Naive thymus-derived CD8-positive, alpha-beta T cell (primary cell): Measurements from ENCODE around the gene AZGP1. TPM values are rescaled to one million over a fixed set of nuclear protein-coding genes. Genes with fewer than 3 reads are reported as not detected.
"Not testable (repeated sequence)": the region's sequence is repeated elsewhere in the genome, so short reads cannot be mapped to it uniquely, and the experiment has no call there.

Experiments
- ATAC-seq, 2 donors: fragments of 150-1000 bp; cut with Tn5 transposase in 1 of 2; sonication (Bioruptor Pico), chemical (Tn5 transposase) in 1 of 2; 1 replicate in 1 of 2; 2 replicates in 1 of 2; pipeline ENCODE4 v1.10.0; 2021; ENCODE audit warnings: mild to moderate bottlenecking in 2 of 2, moderate library complexity in 2 of 2
- POLR2A ChIA-PET: fragments of 350-600 bp; sonication (Branson Sonifier 250); formaldehyde crosslinking; loops from one replicate; lab custom pipeline; 2021; ENCODE audit warnings: antibody characterized with exemption; lab: Charles Lee
- DNase-seq, 10 donors: peaks; one replicate each; pipeline versions ENCODE4 v3.0.0 to v3.0.0-alpha.2; 2020 to 2022
- H3K27ac Mint-ChIP-seq, 10 donors: one replicate each; pipeline ENCODE4 v1.8.0; 2020 to 2022; ENCODE audit warnings: mild to moderate bottlenecking in 10 of 10, mixed read lengths in 10 of 10, moderate library complexity in 4 of 10, inconsistent platforms in 1 of 10
- H3K27me3 Mint-ChIP-seq, 5 donors: one replicate each; pipeline ENCODE4 v1.8.0; 2021 to 2022; ENCODE audit warnings: mixed read lengths in 5 of 5
- H3K36me3 Mint-ChIP-seq, 3 donors: one replicate each; pipeline ENCODE4 v1.8.0; 2020 to 2022; ENCODE audit warnings: mixed read lengths in 3 of 3, mild to moderate bottlenecking in 2 of 3, inconsistent platforms in 1 of 3
- H3K4me1 Mint-ChIP-seq, 4 donors: one replicate each; pipeline ENCODE4 v1.8.0; 2021 to 2022; ENCODE audit warnings: mixed read lengths in 4 of 4
- H3K4me3 Mint-ChIP-seq, 10 donors: one replicate each; pipeline ENCODE4 v1.8.0; 2020 to 2022; ENCODE audit warnings: mild to moderate bottlenecking in 10 of 10, mixed read lengths in 10 of 10, moderate library complexity in 6 of 10, inconsistent platforms in 1 of 10
- H3K9me3 Mint-ChIP-seq, 9 donors: one replicate each; pipeline ENCODE4 v1.8.0; 2020 to 2022; ENCODE audit warnings: mixed read lengths in 9 of 9, mild to moderate bottlenecking in 3 of 9, inconsistent platforms in 1 of 9, moderate library complexity in 1 of 9
- polyA plus RNA-seq, 3 donors: library from polyadenylated mRNA; unstranded; fragments of 300-500 nt; fragmentation: Illumina TruSeq; gene quantifications; one replicate each; pipeline ENCODE4 v1.2.3, GENCODE V29; 2021
- total RNA-seq, 8 experiments: library from RNA in 2 of 8; stranded (reverse) in 2 of 8; gene quantifications; one replicate each; pipeline ENCODE4 v1.2.3 and lab custom pipeline; 2021 to 2026

Gene AZGP1
- total and polyA plus RNA-seq, 5 experiments from 2014 or later = not detected

DNA sequence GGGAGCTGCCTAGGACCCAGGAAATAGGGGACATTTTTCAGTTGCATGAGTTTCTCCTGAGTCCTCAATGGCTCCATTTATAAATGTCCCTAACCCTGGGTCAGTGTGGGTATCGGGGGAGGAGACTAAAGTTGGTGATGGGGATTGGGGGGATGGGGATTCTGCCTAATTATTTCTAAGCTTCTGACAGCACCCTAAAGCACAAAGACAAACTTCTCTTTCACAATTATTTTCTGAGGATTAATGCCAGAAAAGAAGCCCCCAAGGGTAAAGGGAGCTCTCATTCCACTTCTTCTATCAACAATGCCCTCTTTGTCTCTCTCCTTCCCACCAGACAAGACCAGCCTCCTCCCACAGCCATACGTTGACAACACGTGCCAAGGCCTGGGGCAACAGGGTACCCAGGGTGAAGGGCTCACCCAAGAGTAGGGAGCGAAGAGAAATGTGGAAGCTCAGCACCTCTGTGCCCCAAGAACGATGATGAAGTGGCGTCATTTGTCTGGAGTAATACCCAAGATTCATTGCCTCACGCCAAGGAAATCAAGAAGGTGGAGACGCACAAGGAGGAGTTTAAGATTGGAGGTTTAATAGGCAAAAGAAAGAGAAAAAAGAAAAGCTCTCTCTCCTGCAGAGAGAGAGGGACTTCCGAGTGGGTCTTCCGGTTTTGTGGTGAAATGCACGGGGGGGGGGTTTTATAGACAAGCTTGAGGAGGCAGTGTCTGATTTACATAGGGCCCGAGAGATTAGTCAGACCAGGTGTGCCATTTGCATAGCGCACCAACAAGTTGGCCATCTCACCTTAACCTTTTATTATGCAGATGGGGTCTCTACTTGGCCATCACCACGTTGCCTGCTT is 32.0 kb downstream of the AZGP1 start:
- Mint-ChIP-seq H3K4me3 (peak overlapping the region; percentile 48 to 87 (median 68)), H3K36me3 (no peaks in the 10 kb centered on the region), H3K9me3 (peaks cover 0 to 8% (median 0%) of the 10 kb centered on the region in 9 donors), H3K4me1 (peaks cover 4 to 16% (median 13%) of the 10 kb centered on the region in 4 donors), H3K27ac (peak overlapping the region in 7 of 10 donors; percentile 9 to 86 (median 71)), H3K27me3 (peaks cover 7 to 30% (median 10%) of the 10 kb centered on the region in 5 donors)
- POLR2A ChIA-PET = interaction anchor here (1.0 to 2.2 kb wide), 3 partner anchors 14 to 112 kb away, joined by 3 to 12 read pairs (median 7); partner anchors contain the start of genes GJC3 and TRIM4
- no peak for DNase-seq
- ATAC-seq = peak in 1 of 2 donors; percentile 12

DNA sequence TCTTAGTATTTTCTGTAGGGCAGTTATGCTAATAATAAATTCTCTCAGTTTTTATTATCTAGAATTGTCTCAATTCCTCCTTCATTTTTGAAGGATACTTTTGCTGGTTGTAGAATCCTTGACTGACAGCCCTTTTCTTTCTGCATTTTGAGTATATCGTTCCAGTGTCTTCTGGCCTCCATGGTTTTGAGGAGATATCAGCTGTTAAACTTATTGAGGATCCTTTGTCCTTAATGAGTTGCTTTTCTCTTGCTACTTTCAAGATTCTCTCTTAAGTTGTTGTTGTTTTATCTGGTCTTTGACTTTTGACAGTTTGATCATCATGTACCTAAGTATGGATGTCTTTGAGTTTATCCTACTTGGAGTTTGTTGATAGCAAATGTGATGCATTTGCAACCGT is 37.5 kb downstream of the AZGP1 start:
- no peak for ATAC-seq
- peaks cover 4 to 23% (median 19%) of the 10 kb centered on the region in 5 donors for H3K27me3 Mint-ChIP-seq
- POLR2A ChIA-PET = interaction anchor here (1.6 to 2.1 kb wide), 2 partner anchors 10 to 19 kb away, joined by 3 to 5 read pairs; partner anchors contain the start of gene TRIM4

DNA sequence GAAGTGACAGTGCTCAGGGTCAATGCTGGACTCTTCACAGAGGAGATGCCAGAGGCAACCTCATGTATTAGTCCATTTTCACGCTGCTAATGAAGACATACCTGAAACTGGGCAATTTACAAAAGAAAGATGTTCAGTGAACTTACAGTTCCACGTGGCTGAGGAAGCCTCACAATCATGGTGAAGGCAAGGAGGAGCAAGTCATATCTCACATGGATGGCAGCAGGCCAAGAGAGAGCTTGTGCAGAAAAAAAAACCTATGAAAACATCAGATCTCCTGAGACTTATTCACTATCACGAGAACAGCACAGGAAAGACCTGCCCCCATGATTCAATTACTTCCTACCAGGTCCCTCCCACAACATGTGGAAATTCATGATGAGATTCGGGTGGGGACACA is 40.8 kb downstream of the AZGP1 start:
- Mint-ChIP-seq H3K9me3 (peaks cover 0 to 16% (median 5%) of the 10 kb centered on the region in 9 donors), H3K4me3 (peak overlapping the region in 1 of 10 donors; percentile 41), H3K4me1 (peaks cover 11 to 24% (median 17%) of the 10 kb centered on the region in 4 donors), H3K27me3 (peaks cover 0 to 18% (median 9%) of the 10 kb centered on the region in 5 donors), H3K27ac (peak overlapping the region in 6 of 10 donors; percentile 1 to 80 (median 36))
- H3K36me3 Mint-ChIP-seq, ATAC-seq, POLR2A ChIA-PET: not testable (repeated sequence)
- DNase-seq = peak in 1 of 10 donors; percentile 8

More for the DNA sequence above, 37.5 kb downstream of the AZGP1 start:
- H3K36me3 Mint-ChIP-seq = peaks cover 0 to 3% (median 0%) of the 10 kb centered on the region in 3 donors
- H3K9me3 Mint-ChIP-seq = peaks cover 0 to 16% (median 5%) of the 10 kb centered on the region in 9 donors
- H3K4me3 Mint-ChIP-seq = no peak overlapping the region
- no peak for DNase-seq
- H3K27ac Mint-ChIP-seq = no peak overlapping the region
- H3K4me1 Mint-ChIP-seq = peaks cover 7 to 17% (median 15%) of the 10 kb centered on the region in 4 donors

DNA sequence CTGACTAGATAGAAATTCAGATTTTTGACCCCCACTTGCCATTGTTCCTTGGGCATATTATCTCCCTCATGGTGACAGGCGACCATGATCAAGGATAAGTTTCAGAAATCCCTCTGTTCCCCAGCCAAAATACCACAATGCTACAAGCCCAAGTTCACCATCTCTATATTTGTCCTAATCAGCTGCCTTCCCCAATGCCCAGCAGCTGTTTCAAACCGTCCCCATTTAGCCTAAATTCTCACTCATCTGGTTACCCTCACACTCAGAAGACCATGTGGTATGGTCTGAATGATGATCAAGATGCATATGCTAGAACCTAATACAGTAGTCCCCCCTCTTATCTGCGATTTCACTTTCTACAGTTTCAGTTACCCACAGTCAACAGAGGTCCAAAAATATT is 45.5 kb downstream of the AZGP1 start:
- H3K36me3 Mint-ChIP-seq = no peaks in the 10 kb centered on the region
- H3K27ac Mint-ChIP-seq = peak overlapping the region in 7 of 10 donors; percentile 27 to 84 (median 67)
- POLR2A ChIA-PET = interaction anchor here (1.3 to 2.2 kb wide), 3 partner anchors 11 to 17 kb away, joined by 4 to 50 read pairs (median 7); partner anchors contain the start of gene TRIM4
- no peak for DNase-seq
- H3K27me3 Mint-ChIP-seq = peaks cover 3 to 23% (median 13%) of the 10 kb centered on the region in 5 donors
- H3K4me1 Mint-ChIP-seq = peaks cover 20 to 46% (median 31%) of the 10 kb centered on the region in 4 donors
- H3K9me3 Mint-ChIP-seq = no peaks in the 10 kb centered on the region
- H3K4me3 Mint-ChIP-seq = peak overlapping the region in 3 of 10 donors; percentile 4 to 85 (median 79)
- ATAC-seq = no peak

DNA sequence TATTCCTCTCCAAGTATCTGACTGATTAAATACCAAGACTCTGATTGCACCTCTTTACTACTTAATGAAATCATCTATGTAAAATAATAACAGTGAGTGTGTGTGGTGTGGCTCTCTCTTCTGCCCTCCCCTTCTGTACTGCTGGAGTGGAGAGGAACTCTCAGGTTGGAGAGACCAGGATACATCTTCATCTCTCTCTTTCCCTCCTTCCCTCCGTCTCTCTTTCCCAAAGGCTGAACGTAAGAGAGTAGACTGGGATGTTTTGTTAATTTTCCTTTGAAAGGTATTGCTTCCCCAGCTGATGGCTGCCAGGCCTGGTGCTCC is 46.1 kb downstream of the AZGP1 start:
- POLR2A ChIA-PET = interaction anchor here (0.9 to 2.2 kb wide), 8 partner anchors 10 to 158 kb away, joined by 3 to 50 read pairs (median 4); partner anchors contain the start of gene TRIM4
- H3K27me3 Mint-ChIP-seq = peaks cover 3 to 21% (median 11%) of the 10 kb centered on the region in 5 donors
- DNase-seq (no peak), ATAC-seq (no peak)
- H3K4me3 Mint-ChIP-seq = peak overlapping the region; percentile 71 to 90 (median 84)
- H3K4me1 Mint-ChIP-seq = peaks cover 16 to 39% (median 24%) of the 10 kb centered on the region in 4 donors
- H3K36me3 Mint-ChIP-seq = no peaks in the 10 kb centered on the region
- H3K27ac Mint-ChIP-seq = peak overlapping the region; percentile 58 to 88 (median 76)
- H3K9me3 Mint-ChIP-seq = no peaks in the 10 kb centered on the region

DNA sequence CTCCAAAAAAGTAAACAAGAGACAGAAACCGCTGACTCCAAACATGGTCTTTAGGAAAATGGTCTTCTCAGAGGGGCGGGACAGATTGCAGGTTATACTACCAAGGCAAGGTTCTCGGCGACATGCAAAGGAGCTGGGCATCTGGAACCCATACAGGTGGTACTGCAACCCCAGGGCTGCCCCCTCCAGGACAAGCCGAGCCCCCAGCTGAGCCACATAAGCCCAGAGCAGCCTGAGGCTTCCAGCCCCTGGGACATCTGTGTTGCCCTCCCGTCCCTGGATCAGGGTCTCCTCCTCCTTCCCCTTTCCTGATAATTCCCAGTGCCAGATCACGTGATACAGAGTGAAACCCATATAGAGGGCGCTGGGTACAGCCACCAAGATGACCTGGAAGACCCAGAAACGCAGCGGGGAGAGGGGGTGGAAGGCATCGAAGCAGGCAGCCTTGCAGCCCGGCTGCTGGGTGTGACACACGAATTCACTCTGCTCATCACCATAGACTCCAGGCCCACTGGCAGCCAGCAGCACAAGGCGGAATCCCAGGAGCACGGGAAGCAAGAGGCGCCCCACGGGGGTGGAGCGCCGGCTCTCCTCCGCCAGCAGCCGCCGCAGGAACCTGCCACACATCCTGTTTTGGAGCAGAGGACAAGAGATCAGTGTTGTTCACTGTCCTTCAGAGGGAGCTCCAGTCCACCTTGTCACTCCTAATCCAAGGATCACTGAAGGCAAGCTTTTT is 46.7 kb downstream of the AZGP1 start, which contains the start of gene GJC3:
Gene GJC3, minus strand, starts transcription at position 627 of the 736 bp plus-strand sequence. Its CDS starts 0 bp downstream, at position 627.
- DNase-seq (peak; percentile 15 to 66 (median 37)), ATAC-seq (peak; percentile 94 to 98)
- Mint-ChIP-seq H3K4me1 (peaks cover 16 to 34% (median 21%) of the 10 kb centered on the region in 4 donors), H3K9me3 (no peaks in the 10 kb centered on the region), H3K4me3 (peak within 1 kb of the TSS; percentile 71 to 90 (median 84)), H3K36me3 (no peaks in the 10 kb centered on the region), H3K27ac (peak within 1 kb of the TSS; percentile 58 to 88 (median 76)), H3K27me3 (peaks cover 3 to 18% (median 10%) of the 10 kb centered on the region in 5 donors)
- POLR2A ChIA-PET = interaction anchor here (0.9 to 2.2 kb wide), 10 partner anchors 9 to 159 kb away, joined by 3 to 50 read pairs (median 4); partner anchors contain the start of gene TRIM4

DNA sequence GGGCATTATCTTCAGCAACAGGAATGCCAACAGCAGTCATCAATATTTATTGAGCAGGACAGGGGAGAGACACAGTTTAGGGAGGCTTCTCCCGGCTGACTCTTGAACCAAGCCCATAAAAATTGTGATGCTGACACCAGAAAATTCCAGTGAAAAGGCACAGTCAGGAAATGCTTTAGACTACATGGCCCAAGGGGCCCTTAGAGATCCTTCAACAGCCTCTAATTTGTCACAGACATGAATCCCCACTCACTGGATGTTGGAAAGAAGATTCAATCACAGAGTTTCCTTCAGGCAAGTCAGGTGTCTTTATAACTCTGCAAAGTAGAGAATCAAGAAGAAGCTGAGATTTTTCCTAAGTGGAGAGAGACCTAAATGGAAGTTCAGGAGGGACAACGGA is 47.6 kb downstream of the AZGP1 start:
- H3K27ac Mint-ChIP-seq = peak overlapping the region in 7 of 10 donors; percentile 0 to 88 (median 58)
- POLR2A ChIA-PET = interaction anchor here (0.6 to 2.2 kb wide), 5 partner anchors 9 to 907 kb away, joined by 3 to 50 read pairs (median 7); partner anchors contain the start of gene TRIM4
- H3K27me3 Mint-ChIP-seq = peaks cover 3 to 18% (median 5%) of the 10 kb centered on the region in 5 donors
- H3K9me3 Mint-ChIP-seq = no peaks in the 10 kb centered on the region
- no peak for DNase-seq
- ATAC-seq = no peak
- peak overlapping the region; percentile 4 to 85 (median 73) for H3K4me3 Mint-ChIP-seq
- H3K36me3 Mint-ChIP-seq = no peaks in the 10 kb centered on the region
- H3K4me1 Mint-ChIP-seq = peaks cover 16 to 33% (median 21%) of the 10 kb centered on the region in 4 donors

DNA sequence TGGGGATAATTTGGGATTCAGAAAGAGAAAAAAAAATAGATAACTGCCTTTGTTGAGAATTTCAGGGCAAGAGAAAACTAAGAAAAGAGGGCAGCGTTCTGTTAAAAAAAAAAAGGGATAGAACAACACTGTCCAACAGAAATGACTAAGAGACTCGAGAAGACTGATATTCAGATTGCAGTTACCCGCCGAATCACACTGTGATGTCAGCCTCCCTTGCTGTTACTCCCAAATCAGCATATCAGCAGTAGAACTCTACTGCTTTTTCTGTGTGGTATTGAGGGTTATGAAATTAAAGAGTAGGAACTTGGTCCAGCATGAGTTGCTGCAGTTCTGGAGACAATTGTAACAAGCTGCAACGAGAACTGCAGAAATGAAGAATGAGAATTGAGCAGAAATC is 48.3 kb downstream of the AZGP1 start:
- Mint-ChIP-seq H3K27ac (peak overlapping the region in 5 of 10 donors; percentile 0 to 34 (median 8)), H3K27me3 (peaks cover 3 to 18% (median 5%) of the 10 kb centered on the region in 5 donors), H3K36me3 (no peaks in the 10 kb centered on the region), H3K4me1 (peaks cover 16 to 33% (median 21%) of the 10 kb centered on the region in 4 donors), H3K9me3 (no peaks in the 10 kb centered on the region), H3K4me3 (peak overlapping the region in 5 of 10 donors; percentile 2 to 85 (median 38))
- ATAC-seq (no peak), DNase-seq (no peak)
- POLR2A ChIA-PET = interaction anchor here (0.6 to 1.0 kb wide), 2 partner anchors 8 to 451 kb away, joined by 3 to 9 read pairs; partner anchors contain the start of gene TRIM4

DNA sequence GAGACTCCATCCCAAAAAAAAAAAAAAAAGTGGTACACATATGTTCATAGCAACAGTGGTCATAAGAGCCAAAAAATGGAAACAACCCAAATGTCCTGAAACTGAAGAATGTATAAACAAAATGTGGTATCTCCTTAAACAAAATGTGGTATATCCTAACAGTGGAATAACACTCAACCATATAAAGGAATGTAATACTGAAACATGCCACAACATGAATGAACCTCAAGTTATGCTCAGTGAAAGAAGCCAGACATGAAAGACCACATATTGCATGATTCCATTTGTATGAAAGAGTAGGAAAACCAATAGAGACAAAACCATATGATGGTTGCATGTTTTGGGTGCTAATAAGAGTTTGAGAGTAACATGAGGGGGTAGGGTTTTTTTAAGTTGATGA is 49.5 kb downstream of the AZGP1 start:
- Mint-ChIP-seq H3K4me1 (peaks cover 16 to 33% (median 21%) of the 10 kb centered on the region in 4 donors), H3K36me3 (peaks cover 0 to 5% (median 0%) of the 10 kb centered on the region in 3 donors), H3K9me3 (no peaks in the 10 kb centered on the region), H3K27ac (peak overlapping the region in 1 of 10 donors; percentile 31), H3K27me3 (peaks cover 3 to 15% (median 5%) of the 10 kb centered on the region in 5 donors), H3K4me3 (no peak overlapping the region)
- no peak for DNase-seq
- POLR2A ChIA-PET = no interaction called here
- ATAC-seq = no peak

DNA sequence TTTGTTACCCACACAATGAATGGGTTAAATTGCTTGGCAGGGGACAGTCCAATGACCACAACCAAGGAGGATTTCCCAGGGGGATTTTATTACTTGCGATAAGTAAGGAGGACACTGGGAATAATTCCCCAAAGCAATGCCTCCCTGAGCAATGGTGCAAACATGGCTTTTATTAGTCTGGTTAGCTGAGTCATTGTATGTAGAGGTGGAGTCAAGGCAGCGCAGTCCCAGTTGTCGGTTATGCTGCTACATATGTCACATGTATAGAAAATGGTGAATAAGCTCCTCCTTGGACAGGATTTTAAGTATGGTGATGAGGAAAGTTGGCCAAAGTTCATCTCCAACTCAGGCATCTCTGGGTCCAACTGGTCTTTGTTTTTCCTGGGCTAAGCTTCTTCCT is 52.6 kb downstream of the AZGP1 start:
- DNase-seq (no peak), ATAC-seq (no peak)
- peaks cover 0 to 12% (median 5%) of the 10 kb centered on the region in 5 donors for H3K27me3 Mint-ChIP-seq
- no peak overlapping the region for H3K4me3 Mint-ChIP-seq
- no peak overlapping the region for H3K27ac Mint-ChIP-seq
- no peaks in the 10 kb centered on the region for H3K9me3 Mint-ChIP-seq
- POLR2A ChIA-PET = no interaction called here
- peaks cover 0 to 5% (median 0%) of the 10 kb centered on the region in 3 donors for H3K36me3 Mint-ChIP-seq
- peaks cover 9 to 30% (median 18%) of the 10 kb centered on the region in 4 donors for H3K4me1 Mint-ChIP-seq

DNA sequence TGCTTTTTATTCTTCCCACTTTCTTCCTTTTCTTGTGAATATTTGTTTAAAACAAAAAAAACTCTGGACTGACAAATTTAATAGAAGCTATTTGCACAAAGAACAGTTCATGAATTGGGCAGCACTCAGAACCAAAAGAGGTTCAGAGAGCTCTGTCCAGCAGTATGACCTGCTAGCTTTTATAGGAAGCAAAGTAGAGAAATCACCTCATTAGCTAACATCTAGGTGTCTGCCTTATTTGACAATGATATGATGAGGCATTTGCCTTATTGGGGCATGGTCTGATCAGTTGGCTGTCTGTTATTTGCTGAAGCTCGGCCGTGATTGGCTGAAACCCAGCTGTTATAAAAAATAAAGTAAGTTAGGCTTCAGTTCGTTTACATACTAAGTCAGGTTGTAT is 55.7 kb downstream of the AZGP1 start:
- Mint-ChIP-seq H3K9me3 (no peaks in the 10 kb centered on the region), H3K27me3 (no peaks in the 10 kb centered on the region), H3K27ac (peak overlapping the region; percentile 96 to 99 (median 98)), H3K4me1 (peaks cover 32 to 54% (median 47%) of the 10 kb centered on the region in 4 donors), H3K36me3 (peaks cover 0 to 27% (median 0%) of the 10 kb centered on the region in 3 donors), H3K4me3 (peak overlapping the region; percentile 89 to 98 (median 94))
- ATAC-seq (no peak), DNase-seq (no peak)
- POLR2A ChIA-PET = interaction anchor here (0.5 to 4.7 kb wide), 17 partner anchors 8 to 526 kb away, joined by 4 to 50 read pairs (median 8); partner anchors contain the start of genes AP4M1, COPS6, GJC3 and MBLAC1
